Osteocyte (in vitro differentiated cells): ENCODE measurements around the gene LYST. TPM values are rescaled to one million over a fixed set of nuclear protein-coding genes. Genes with fewer than 3 reads are reported as not detected.

ENCODE experiments used
- DNase-seq: peaks from one replicate; pipeline ENCODE4 v3.0.0; 2021; ENCODE audit warnings: mixed read lengths; ENCODE audit not compliant: unreplicated experiment; ENCODE audit errors: extremely low spot score
- H3K27ac Mint-ChIP-seq: one replicate; pipeline ENCODE4 v1.8.0; 2021; ENCODE audit warnings: mild to moderate bottlenecking, mixed read lengths; ENCODE audit not compliant: unreplicated experiment
- H3K27me3 Mint-ChIP-seq: one replicate; pipeline ENCODE4 v1.8.0; 2021; ENCODE audit warnings: mixed read lengths; ENCODE audit not compliant: unreplicated experiment
- H3K36me3 Mint-ChIP-seq: one replicate; pipeline ENCODE4 v1.8.0; 2021; ENCODE audit warnings: mixed read lengths; ENCODE audit not compliant: unreplicated experiment
- H3K4me1 Mint-ChIP-seq: one replicate; pipeline ENCODE4 v1.8.0; 2021; ENCODE audit warnings: mixed read lengths; ENCODE audit not compliant: unreplicated experiment
- H3K4me3 Mint-ChIP-seq: one replicate; pipeline ENCODE4 v1.8.0; 2021; ENCODE audit warnings: mild to moderate bottlenecking, moderate library complexity, mixed read lengths; ENCODE audit not compliant: unreplicated experiment
- H3K9me3 Mint-ChIP-seq: one replicate; pipeline ENCODE4 v1.8.0; 2021; ENCODE audit warnings: mixed read lengths; ENCODE audit not compliant: unreplicated experiment
- total RNA-seq: library from RNA; stranded (reverse); gene quantifications from 2 replicates; pipeline ENCODE4 v1.2.1, GENCODE V29; 2021
- TF ChIP-seq, protein P1 (sequence below): fragments of 200-600 bp; sonication (generic); IDR thresholded peaks from 2 replicates; pipeline ENCODE4 v1.5.0; 2021; ENCODE audit warnings: antibody characterized with exemption, mild to moderate bottlenecking, moderate library complexity

LYST gene
- total RNA-seq, 1 donor from 2014 or later: 21.7 TPM

DNA sequence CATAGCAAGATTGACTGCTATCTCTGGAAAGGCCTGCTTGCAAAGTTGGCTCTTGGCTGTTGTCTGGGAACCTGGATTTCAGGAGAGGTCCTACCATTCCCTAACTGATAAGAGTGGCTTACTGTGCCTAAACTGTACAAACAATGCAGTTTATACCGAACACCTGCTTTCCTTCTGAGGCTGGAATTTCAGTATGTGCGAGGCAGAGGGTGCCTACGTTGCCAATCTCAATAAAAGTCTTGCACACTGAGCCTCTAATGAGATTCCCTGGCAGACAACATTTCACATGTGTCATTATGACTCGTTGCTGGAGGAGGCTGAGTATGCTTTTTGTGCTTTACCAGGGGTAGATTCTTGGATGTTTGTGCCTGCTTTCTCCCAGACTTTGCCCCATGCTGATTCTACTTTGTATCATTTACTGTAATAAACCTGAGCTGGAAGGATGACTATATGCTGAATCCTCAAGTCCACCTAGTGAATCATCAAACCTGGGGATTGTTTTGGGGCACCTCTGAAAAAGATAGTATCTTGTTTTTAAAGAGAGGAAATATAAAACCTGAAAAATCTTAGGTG is 158.2 kb downstream of the LYST start:
- Mint-ChIP-seq H3K27ac (no peak overlapping the region), H3K36me3 (peaks cover 32% of the 10 kb centered on the region), H3K27me3 (no peaks in the 10 kb centered on the region), H3K4me1 (peaks cover 14% of the 10 kb centered on the region), H3K4me3 (no peak overlapping the region), H3K9me3 (no peaks in the 10 kb centered on the region)
- no peak for DNase-seq
- TF ChIP-seq, protein P1, sequence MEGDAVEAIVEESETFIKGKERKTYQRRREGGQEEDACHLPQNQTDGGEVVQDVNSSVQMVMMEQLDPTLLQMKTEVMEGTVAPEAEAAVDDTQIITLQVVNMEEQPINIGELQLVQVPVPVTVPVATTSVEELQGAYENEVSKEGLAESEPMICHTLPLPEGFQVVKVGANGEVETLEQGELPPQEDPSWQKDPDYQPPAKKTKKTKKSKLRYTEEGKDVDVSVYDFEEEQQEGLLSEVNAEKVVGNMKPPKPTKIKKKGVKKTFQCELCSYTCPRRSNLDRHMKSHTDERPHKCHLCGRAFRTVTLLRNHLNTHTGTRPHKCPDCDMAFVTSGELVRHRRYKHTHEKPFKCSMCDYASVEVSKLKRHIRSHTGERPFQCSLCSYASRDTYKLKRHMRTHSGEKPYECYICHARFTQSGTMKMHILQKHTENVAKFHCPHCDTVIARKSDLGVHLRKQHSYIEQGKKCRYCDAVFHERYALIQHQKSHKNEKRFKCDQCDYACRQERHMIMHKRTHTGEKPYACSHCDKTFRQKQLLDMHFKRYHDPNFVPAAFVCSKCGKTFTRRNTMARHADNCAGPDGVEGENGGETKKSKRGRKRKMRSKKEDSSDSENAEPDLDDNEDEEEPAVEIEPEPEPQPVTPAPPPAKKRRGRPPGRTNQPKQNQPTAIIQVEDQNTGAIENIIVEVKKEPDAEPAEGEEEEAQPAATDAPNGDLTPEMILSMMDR: no peak

DNA sequence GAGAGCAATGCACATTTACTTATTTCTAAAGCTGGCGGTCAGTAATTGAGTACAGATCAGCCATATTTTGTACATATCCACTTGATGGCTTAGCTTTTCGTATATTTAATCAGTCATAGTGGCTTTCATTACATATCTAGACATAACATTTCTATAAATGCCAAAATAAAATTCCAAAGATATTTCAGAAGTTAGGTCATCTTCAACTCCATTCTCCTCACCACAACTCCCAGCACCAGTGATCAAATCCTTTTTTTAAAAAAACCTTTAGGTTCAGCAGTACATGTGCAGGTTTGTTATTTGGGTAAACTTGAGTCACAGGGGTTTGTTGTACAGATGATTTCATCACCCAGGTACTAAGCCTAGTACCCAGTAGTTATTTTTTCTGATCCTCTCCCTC is 163.2 kb downstream of the LYST start:
- peak overlapping the region; percentile 72 for H3K27ac Mint-ChIP-seq
- no peak overlapping the region for H3K4me3 Mint-ChIP-seq
- no peaks in the 10 kb centered on the region for H3K9me3 Mint-ChIP-seq
- H3K27me3 Mint-ChIP-seq: no peaks in the 10 kb centered on the region
- no peak for DNase-seq
- H3K36me3 Mint-ChIP-seq: peaks cover 37% of the 10 kb centered on the region
- TF ChIP-seq, protein P1: no peak
- H3K4me1 Mint-ChIP-seq: peaks cover 16% of the 10 kb centered on the region

DNA sequence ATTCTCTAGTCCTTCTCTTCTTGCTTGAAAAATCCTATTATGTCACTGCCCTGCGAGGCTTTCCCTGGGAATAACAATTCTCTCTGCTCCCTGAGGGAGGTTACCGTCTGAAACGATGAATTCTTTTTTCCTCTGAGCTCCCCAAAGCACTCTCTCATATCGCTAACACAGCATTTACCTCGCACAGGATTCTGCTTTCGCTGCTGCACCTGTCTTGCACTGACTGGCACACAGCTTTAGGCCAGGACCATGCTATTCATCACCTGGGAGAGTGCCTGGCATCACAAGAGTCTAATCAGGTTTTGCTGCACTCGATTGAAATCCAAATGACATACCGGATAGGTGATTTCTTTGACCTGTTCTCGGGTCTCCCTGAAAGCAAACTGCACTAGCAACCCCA is 164.3 kb downstream of the LYST start:
- no peak overlapping the region for H3K4me3 Mint-ChIP-seq

DNA sequence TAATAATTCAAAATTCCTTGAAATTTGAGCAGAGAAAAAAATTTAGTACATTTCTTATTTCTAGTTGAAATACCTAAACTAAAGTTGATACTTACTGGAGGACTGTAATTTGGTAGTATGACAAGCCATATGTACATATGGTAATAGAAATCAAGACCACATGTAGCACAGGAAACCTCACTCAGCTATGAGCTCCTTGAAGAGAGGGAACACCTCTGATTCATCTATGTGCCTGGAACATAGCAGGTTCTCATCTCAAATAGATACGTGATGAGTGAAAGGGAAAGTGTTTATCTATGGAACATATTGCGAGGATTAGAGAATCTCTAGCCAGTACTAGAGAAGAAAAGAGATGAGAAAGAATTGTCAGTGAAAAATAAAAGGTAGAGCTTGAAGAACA is 169.2 kb downstream of the LYST start:
- Mint-ChIP-seq H3K4me1 (no peaks in the 10 kb centered on the region), H3K27ac (no peak overlapping the region), H3K36me3 (peaks cover 50% of the 10 kb centered on the region), H3K27me3 (no peaks in the 10 kb centered on the region), H3K4me3 (no peak overlapping the region), H3K9me3 (no peaks in the 10 kb centered on the region)
- no peak for DNase-seq
- TF ChIP-seq, protein P1: no peak

More for the DNA sequence above, 164.3 kb downstream of the LYST start:
- Mint-ChIP-seq H3K4me1 (peaks cover 16% of the 10 kb centered on the region), H3K9me3 (no peaks in the 10 kb centered on the region), H3K36me3 (peaks cover 35% of the 10 kb centered on the region), H3K27ac (no peak overlapping the region), H3K27me3 (no peaks in the 10 kb centered on the region)
- TF ChIP-seq, protein P1: no peak
- no peak for DNase-seq

DNA sequence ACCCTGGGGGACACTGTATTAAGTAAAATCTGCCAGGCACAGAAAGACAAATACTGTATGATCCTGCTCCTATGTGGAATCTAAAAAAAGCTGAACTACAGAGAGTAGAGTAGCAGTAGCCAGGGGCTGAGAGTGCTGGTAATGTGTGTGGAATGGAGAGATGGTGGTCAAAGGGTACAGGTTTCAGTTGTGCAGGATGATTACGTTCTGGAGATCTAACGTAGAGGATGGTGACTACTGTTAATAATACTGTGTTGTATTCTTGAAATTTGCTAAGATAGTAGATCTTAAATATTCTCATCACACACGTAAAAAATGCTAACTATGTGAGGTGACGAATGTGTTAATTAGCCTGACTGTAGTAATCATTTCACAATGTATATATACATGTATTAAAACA is 177.3 kb downstream of the LYST start:
- no peaks in the 10 kb centered on the region for H3K9me3 Mint-ChIP-seq
- TF ChIP-seq, protein P1: no peak
- no peaks in the 10 kb centered on the region for H3K27me3 Mint-ChIP-seq
- no peak overlapping the region for H3K27ac Mint-ChIP-seq
- H3K4me1 Mint-ChIP-seq: no peaks in the 10 kb centered on the region
- no peak for DNase-seq
- H3K4me3 Mint-ChIP-seq: no peak overlapping the region
- peaks cover 37% of the 10 kb centered on the region for H3K36me3 Mint-ChIP-seq
